Lung (tissue), 12 donors: Measurements from ENCODE around the gene TMEM141. TPM values are rescaled to one million over a fixed set of nuclear protein-coding genes. Genes with fewer than 3 reads are reported as not detected.
"Not testable (repeated sequence)": the region's sequence is repeated elsewhere in the genome, so short reads cannot be mapped to it uniquely, and the experiment has no call there.

Source experiments
- ATAC-seq: fragments of 200-7000 bp; cut with Tn5 transposase; one replicate; pipeline ENCODE4 v1.9.1; 2020; ENCODE audit warnings: moderate number of reproducible peaks; ENCODE audit not compliant: insufficient read depth, low FRiP score
- DNase-seq, 3 donors: peaks; one replicate each; pipeline ENCODE4 v3.0.0-alpha.2; 2013 to 2017
- H3K27ac ChIP-seq, 2 donors: one replicate each; pipeline ENCODE4 v1.5.1; 2013; ENCODE audit warnings: mild to moderate bottlenecking in 2 of 2, moderate library complexity in 2 of 2, control low read depth in 1 of 2, inconsistent platforms in 1 of 2, low read depth in 1 of 2, low read length in 1 of 2
- H3K27me3 ChIP-seq, 3 donors: one replicate each; pipeline ENCODE4 v1.5.1; 2013; ENCODE audit warnings: low read length in 2 of 3; ENCODE audit not compliant: control insufficient read depth in 3 of 3, insufficient read depth in 3 of 3
- H3K36me3 ChIP-seq, 4 donors: one replicate each; pipeline ENCODE4 v1.5.1; 2013; ENCODE audit warnings: low read length in 4 of 4, mild to moderate bottlenecking in 1 of 4, moderate library complexity in 1 of 4; ENCODE audit not compliant: control insufficient read depth in 4 of 4, insufficient read depth in 4 of 4
- H3K4me1 ChIP-seq, 5 donors: one replicate each; pipeline ENCODE4 v1.5.1; 2013; ENCODE audit warnings: low read length in 5 of 5, mild to moderate bottlenecking in 2 of 5, moderate library complexity in 1 of 5; ENCODE audit not compliant: control insufficient read depth in 5 of 5, insufficient read depth in 5 of 5
- H3K4me3 ChIP-seq: one replicate; pipeline ENCODE4 v1.5.1; 2013; ENCODE audit warnings: mild to moderate bottlenecking, control low read depth, moderate library complexity
- H3K9ac ChIP-seq, 2 donors: one replicate each; pipeline ENCODE4 v1.5.1; 2013; ENCODE audit warnings: low read length in 2 of 2, control low read depth in 1 of 2; ENCODE audit not compliant: insufficient read depth in 1 of 2
- H3K9me3 ChIP-seq, 4 donors: one replicate each; pipeline ENCODE4 v1.5.1; 2013; ENCODE audit warnings: low read length in 3 of 4, mild to moderate bottlenecking in 1 of 4, moderate library complexity in 1 of 4; ENCODE audit not compliant: control insufficient read depth in 4 of 4, insufficient read depth in 3 of 4
- CTCF ChIP-seq: IDR thresholded peaks from 2 replicates; pipeline ENCODE4 v1.5.1; 2012; ENCODE audit warnings: mild to moderate bottlenecking; ENCODE audit errors: control extremely low read depth, extremely low read depth
- WGBS, 2 donors: extraction: QIAGEN DNeasy Blood & Tissue Kit; methylation state at CpG; one replicate each; pipeline ENCODE4 v1.1.7; 2013; 5-methylcytosine and 5-hydroxymethylcytosine counted together
- polyA plus RNA-seq, 2 donors: library from polyadenylated mRNA; stranded (reverse); fragments of 200-250 nt; gene quantifications; one replicate each; pipeline ENCODE4 v1.2.1, GENCODE V29; 2013
- total RNA-seq, 2 donors: library from RNA; depleted of rRNA in 1 of 2; stranded (reverse); fragments of >200 nt in 1 of 2; gene quantifications; one replicate each; pipeline ENCODE4 v1.2.1, GENCODE V29; 2014 to 2021
- donor health status: control.
- donor health status: control.
- donor health status: Bipolar disorder and iron deficiency.
- donor health status: healthy.
- donor health status: DM: yes; HTN: yes; CAD: no.

Gene TMEM141
- total and polyA plus RNA-seq, 4 donors, result 56.5 to 177 (median 113) TPM

DNA sequence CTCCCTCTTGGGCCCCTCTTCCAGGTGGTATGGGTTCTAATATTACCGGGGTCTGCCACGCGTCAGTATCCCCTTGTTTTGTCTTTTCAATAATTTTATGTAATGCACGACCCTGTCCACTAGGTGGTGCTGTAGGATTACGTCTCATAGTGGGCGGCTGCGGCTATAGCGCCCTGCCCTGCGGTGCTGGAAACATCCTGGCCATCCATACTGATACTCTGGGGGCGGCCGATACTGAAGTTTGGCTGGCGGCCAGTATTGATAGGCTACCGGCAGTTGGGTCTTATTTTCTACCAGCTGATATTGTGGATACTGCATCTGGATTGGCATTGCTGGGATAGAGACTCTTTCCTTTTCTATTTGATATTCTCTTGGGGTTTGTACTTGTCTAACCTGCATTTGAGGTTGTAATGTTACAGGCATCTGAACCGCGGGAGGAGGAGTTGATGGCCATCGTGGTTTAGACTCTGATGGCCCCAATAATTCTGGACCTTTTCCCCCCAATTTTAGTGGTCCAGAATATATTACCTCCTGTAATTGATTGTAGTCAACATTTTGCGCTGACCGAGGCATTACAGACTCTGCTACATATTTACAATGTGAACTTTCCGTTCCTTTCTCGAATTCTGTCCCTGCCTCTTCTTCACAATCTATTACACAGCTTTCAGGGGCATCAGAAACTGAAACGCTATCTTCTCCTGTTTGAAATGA lies 3.3 kb upstream of the TMEM141 start:
- Histone ChIP-seq H3K4me3 (no peak overlapping the region), H3K36me3 (peaks cover 0 to 1% (median 0%) of the 10 kb centered on the region in 4 donors), H3K4me1 (peaks cover 0 to 20% (median 7%) of the 10 kb centered on the region in 5 donors), H3K27ac (no peak overlapping the region), H3K9ac (no peak overlapping the region), H3K27me3 (no peaks in the 10 kb centered on the region), H3K9me3 (no peaks in the 10 kb centered on the region)
- WGBS, 2 donors, result 18 to 26% methylated on average over 21 of the region's 21 CpGs
- TF ChIP-seq CTCF, result peak; percentile 97
- ATAC-seq (no peak), DNase-seq (peak; percentile 76 to 83 (median 80))

- not testable (repeated sequence) for H3K27me3 ChIP-seq, H3K9me3 ChIP-seq, H3K9ac ChIP-seq, H3K4me3 ChIP-seq, DNase-seq, H3K27ac ChIP-seq, ATAC-seq, H3K36me3 ChIP-seq
- H3K4me1 ChIP-seq, result peaks cover 0 to 20% (median 7%) of the 10 kb centered on the region in 5 donors
- WGBS, 2 donors, result 75 to 83% methylated on average over 27 of the region's 27 CpGs
These were observed 2.3 kb upstream of the TMEM141 start for GRCh38 chr9:136788644-136789522.

DNA sequence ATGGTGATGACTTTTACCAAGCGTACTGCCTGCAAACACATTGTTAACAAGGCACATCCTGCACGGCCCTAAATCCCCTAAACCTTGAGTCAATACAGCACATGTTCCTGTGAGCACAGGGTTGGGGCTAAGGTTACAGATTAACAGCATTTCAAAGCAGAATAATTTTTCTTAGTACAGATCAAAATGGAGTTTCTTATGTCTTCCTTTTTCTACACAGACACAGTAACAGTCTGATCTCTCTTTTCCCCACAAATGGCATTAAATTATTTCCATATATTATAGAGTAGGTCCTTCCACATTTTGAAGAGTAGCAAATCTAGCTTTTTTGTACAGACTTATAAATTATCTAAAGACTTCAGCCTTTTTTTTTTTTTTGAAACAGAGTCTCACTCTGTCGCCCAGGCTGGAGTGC lies 1.6 kb upstream of the TMEM141 start:
- ATAC-seq (no peak), DNase-seq (peak in 1 of 3 donors; percentile 37)
- no peak for TF ChIP-seq CTCF
- no peak overlapping the region for H3K9ac ChIP-seq
- peaks cover 0 to 9% (median 3%) of the 10 kb centered on the region in 4 donors for H3K36me3 ChIP-seq
- no peak overlapping the region for H3K4me3 ChIP-seq
- H3K4me1 ChIP-seq, result peaks cover 0 to 20% (median 7%) of the 10 kb centered on the region in 5 donors
- 81 to 84% methylated on average over 3 of the region's 3 CpGs for WGBS, 2 donors
- H3K27ac ChIP-seq, result no peak overlapping the region
- H3K27me3 ChIP-seq, result no peaks in the 10 kb centered on the region
- H3K9me3 ChIP-seq, result no peaks in the 10 kb centered on the region
